GM12865 (cell line): ENCODE results near the gene TNF.

Source experiments
- DNase-seq: peaks from one replicate; pipeline ENCODE4 v3.0.0; 2010; ENCODE audit warnings: low read depth
- H3K4me3 ChIP-seq: 2 replicates; pipeline ENCODE4 v1.5.1; 2011; ENCODE audit warnings: mild to moderate bottlenecking, low read depth, low read length, control low read depth
- CTCF ChIP-seq: IDR thresholded peaks from 2 replicates; pipeline ENCODE4 v1.5.1; 2011; ENCODE audit warnings: low read length, control low read depth, low read depth, inconsistent platforms; ENCODE audit not compliant: insufficient read depth; ENCODE audit errors: missing control alignments

The TNF gene

GRCh38 chr6:31544676-31545075 is 30.7 kb upstream of the TNF start:
- TF ChIP-seq CTCF: no peak
- no peak overlapping the region for H3K4me3 ChIP-seq
- no peak for DNase-seq

- H3K4me3 ChIP-seq: no peak overlapping the region
- no peak for TF ChIP-seq CTCF
- no peak for DNase-seq
Observed at GRCh38 chr6:31545291-31545690, 30.1 kb upstream of the TNF start.

GRCh38 chr6:31546339-31546957 is 28.9 kb upstream of the TNF start, which contains the start of gene ATP6V1G2:
TSS of gene ATP6V1G2 (minus strand) at chr6:31546608. CDS start at chr6:31546559, 49 bp downstream.
- peak within 1 kb of the TSS; percentile 54 for H3K4me3 ChIP-seq
- peak; percentile 93 for DNase-seq
- peak; percentile 98 for TF ChIP-seq CTCF

- TF ChIP-seq CTCF: no peak
- peak; percentile 98 for DNase-seq
- peak within 1 kb of the TSS; percentile 54 for H3K4me3 ChIP-seq
Observed at GRCh38 chr6:31546958-31547726, 28.2 kb upstream of the TNF start, which contains the start of gene NFKBIL1. TSS of gene NFKBIL1 (plus strand) at chr6:31547608. CDS start at chr6:31547695, 87 bp downstream.

GRCh38 chr6:31547727-31548543 is 27.4 kb upstream of the TNF start:
- peak overlapping the region; percentile 54 for H3K4me3 ChIP-seq
- no peak for TF ChIP-seq CTCF
- DNase-seq: no peak

GRCh38 chr6:31548544-31548873 is 26.9 kb upstream of the TNF start:
- no peak for DNase-seq
- TF ChIP-seq CTCF: no peak
- H3K4me3 ChIP-seq: no peak overlapping the region
